HG02970 (cell line): ENCODE data around the gene CDKN3.
"Not testable (repeated sequence)": the region's sequence is repeated elsewhere in the genome, so short reads cannot be mapped to it uniquely, and the experiment has no call there.

Experiments
- ATAC-seq: cut with Tn5 transposase; IDR thresholded peaks from one replicate; pipeline ENCODE4 v1.9.1; 2021; ENCODE audit warnings: mild to moderate bottlenecking, moderate library complexity, moderate number of reproducible peaks; ENCODE audit not compliant: unreplicated experiment, low FRiP score

CDKN3 gene

GRCh38 chr14:54451961-54452360 lies 55.2 kb downstream of the CDKN3 start:
- ATAC-seq: no peak

- ATAC-seq: no peak
These were observed 56.4 kb downstream of the CDKN3 start for GRCh38 chr14:54453252-54453651.

DNA sequence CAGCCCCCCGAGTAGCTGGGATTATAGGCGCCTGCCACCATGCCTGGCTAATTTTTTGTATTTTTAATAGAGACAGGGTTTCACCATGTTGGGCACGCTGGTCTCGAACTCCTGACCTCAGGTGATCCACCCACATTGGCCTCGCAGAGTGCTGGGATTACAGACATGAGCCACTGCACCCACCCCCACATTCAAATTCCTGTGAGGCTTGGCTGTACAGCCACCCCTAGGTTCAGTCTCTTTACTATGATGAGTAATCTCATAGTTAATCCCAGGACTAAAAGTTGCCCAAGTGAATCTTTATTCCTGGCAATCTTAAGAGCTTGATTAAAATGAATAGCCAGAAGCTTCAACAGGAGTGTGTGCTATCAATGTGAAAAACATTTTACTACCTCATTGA lies 57.2 kb downstream of the CDKN3 start:
- not testable (repeated sequence) for ATAC-seq

GRCh38 chr14:54455363-54455762 lies 58.6 kb downstream of the CDKN3 start:
- no peak for ATAC-seq

DNA sequence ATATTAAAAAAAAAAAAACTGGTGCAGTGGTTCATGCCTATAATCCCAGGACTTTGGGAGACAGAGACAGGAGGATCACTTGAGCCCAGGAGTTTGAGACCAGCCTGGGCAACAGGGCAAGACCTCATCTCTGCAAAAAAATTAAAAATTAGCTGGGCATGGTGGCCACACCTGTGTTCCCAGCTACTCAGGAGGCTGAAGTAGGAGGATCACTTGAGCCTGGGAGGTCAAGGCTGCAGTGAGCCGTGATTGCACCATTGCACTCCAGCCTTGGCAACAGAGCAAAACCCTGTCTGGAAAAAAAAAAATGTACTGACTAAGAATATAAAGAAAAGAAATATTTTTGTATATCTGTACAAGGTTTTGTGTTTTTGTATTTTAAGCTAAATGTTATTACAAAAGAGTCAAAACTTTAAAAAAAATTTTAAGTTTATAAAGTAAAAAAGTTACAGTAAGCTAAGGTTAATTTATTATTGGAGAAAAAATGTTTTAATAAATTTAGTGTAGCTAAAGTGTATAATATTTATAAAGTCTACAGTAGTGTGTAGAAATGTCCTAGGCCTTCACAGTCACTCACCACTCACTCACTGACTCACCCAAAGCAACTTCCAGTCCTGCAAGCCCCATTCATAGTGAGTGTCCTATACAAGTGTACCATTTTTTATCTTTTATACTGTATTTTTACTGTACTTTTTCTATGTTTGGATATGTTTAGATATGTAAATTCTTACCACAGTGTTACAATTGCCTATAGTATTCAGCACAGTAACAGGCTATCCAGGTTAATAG lies 60.2 kb downstream of the CDKN3 start:
- not testable (repeated sequence) for ATAC-seq

- ATAC-seq: no peak
These were observed 60.8 kb downstream of the CDKN3 start for GRCh38 chr14:54457609-54457996.

GRCh38 chr14:54458536-54458935 lies 61.7 kb downstream of the CDKN3 start:
- not testable (repeated sequence) for ATAC-seq

DNA sequence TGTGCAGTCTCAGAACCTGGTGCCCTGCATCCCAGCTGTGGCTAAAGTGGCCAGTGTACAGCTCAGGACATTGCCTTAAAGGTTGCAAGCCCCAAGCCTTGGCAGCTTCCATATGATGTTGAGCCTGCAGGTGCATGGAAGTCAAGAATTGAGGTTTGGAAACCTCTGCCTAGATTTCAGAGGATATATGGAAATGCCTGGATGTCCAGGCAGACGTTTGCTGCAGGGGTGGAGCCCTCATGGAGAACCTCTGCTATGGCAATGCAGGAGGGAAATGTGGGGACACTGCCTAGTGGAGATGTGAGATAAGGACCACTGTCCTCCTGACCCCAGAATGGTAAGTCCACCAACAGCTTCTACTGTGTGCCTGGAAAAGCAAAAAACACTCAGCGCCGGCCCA lies 62.3 kb downstream of the CDKN3 start:
- ATAC-seq: no peak

GRCh38 chr14:54462048-54462447 lies 65.2 kb downstream of the CDKN3 start:
- no peak for ATAC-seq

- ATAC-seq: no peak
These were observed 68.8 kb downstream of the CDKN3 start for GRCh38 chr14:54465654-54466053.

- ATAC-seq: no peak
These were observed 70.5 kb downstream of the CDKN3 start for GRCh38 chr14:54467280-54467679.
